NCI-H748 (cell line): ENCODE measurements around the gene LRRC9.
"Not testable (repeated sequence)": the region's sequence is repeated elsewhere in the genome, so short reads cannot be mapped to it uniquely, and the experiment has no call there.

ENCODE experiments used
- DNase-seq: peaks from one replicate; lab custom pipeline; 2025; ENCODE audit not compliant: unreplicated experiment; lab: John Stamatoyannopoulos, UW

LRRC9 gene

DNA sequence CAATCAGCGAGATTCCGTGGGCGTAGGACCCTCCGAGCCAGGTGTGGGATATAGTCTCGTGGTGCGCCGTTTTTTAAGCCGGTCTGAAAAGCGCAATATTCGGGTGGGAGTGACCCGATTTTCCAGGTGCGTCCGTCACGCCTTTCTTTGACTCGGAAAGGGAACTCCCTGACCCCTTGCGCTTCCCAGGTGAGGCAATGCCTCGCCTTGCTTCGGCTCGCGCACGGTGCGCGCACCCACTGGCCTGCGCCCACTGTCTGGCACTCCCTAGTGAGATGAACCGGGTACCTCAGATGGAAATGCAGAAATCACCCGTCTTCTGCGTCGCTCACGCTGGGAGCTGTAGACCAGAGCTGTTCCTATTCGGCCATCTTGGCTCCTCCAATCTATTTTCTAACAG is 32.2 kb downstream of the LRRC9 start:
- peak; percentile 26 for DNase-seq

GRCh38 chr14:59957890-59958289 is 37.9 kb downstream of the LRRC9 start:
- DNase-seq = not testable (repeated sequence)

- no peak for DNase-seq
These were observed 39.7 kb downstream of the LRRC9 start for GRCh38 chr14:59959668-59960067.

- no peak for DNase-seq
These were observed 41.6 kb downstream of the LRRC9 start for GRCh38 chr14:59961518-59962062.

DNA sequence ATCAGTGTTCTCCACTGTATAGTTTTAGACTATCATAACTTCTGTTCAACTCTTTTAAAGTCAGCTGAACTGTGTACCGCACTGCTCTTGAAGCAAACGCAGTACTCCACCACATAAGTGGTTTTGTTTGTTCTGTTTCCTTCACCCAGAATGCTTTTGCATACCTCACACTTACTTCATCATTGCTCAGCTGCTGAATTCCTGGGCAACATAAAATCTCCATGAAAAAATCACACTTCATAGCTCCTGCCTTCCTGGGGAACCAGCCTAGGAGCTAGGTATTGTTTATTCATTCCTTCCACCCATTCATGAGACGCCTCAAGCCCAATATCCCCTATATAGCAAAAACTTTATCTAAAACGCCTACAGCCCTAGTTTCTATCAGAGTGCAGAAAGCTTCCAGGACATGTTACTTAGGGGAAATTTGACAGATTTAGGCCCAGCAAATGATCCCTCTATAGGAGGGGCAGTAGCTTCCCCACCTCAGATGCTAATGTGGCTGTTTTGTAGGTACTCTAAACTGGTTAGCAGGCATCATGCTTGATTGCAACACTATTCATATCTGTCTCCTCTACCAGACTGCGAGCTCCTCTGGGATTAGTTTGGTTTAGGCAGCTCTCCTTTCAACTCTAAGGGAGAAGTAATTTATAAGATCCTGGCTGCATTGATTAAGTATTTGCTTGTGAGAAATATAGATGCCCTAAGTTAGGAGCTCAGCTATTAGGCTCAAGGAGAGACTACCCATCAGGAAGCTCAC is 44.5 kb downstream of the LRRC9 start:
- no peak for DNase-seq

DNA sequence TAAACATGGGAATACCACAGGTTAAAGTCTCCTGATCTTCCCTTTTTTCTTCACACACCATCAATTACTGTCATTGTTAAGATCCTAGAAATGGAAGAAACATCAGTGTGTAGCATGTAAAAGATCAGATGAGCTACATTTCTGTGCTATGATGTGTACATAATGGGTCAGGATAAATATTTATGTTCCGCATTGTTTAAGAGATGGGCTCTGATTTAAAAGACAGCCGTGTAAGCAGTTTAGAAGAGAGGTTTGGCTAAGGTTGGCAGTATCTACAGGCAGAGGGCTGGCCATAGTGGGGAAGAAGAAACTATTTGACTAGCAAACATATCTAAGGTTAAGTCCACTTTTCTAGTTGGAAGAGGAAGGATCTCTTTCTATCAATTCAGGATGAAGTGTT is 49.4 kb downstream of the LRRC9 start:
- DNase-seq = no peak

DNA sequence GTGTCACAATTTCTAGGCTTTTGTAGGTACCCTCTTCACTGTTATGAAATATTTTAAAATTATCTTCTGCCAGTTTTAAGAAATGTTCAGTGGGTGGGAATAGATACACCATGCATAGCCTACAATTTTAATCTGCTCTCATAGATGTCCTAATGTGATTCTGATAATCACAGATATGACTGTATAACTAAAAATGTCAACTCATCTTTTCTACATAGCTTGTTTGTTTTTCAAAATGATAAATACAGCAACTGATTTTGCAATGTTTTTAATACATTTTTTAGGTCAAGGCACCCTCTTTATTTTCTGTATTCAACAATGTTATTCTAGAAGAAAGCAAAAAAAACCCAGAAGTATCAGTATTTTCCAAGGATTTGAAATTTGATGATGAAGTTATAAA is 61.6 kb downstream of the LRRC9 start:
- DNase-seq = no peak

DNA sequence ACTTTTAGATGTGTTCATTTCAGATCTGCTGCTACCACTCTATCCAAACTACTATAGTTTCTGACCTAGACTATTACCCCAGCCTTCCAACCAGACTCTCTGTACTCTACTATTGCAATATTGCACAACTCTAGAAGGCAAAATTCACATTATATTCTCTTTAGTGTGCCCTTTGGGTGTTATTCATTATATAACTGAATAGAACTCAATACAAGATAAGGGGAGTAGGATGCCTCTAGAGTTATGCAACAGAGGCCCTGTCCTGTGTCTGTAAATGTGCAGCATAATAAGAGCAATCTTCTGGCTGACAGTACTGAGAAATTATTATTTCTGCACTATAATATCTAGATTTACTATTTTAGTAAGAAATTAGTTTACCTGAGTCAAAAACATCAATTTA is 63.1 kb downstream of the LRRC9 start:
- DNase-seq = no peak

GRCh38 chr14:59986556-59987059 is 66.7 kb downstream of the LRRC9 start:
- DNase-seq = no peak

DNA sequence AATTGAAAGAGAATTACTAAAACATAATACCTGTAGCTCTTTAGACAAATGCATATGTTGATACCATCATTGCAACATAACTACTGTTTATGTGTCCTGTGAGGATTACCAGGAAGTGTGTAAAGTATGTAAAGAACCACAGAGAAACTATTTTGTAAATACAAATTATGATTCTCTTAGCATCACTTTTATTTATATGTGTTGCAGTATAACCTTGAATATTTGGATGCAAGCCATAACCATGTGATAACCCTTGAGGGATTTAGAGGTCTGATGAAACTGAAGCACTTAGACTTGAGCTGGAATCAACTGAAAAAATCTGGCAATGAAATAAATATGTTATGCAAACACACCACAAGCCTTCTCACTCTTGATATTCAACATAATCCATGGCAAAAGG is 77.5 kb downstream of the LRRC9 start:
- no peak for DNase-seq

DNA sequence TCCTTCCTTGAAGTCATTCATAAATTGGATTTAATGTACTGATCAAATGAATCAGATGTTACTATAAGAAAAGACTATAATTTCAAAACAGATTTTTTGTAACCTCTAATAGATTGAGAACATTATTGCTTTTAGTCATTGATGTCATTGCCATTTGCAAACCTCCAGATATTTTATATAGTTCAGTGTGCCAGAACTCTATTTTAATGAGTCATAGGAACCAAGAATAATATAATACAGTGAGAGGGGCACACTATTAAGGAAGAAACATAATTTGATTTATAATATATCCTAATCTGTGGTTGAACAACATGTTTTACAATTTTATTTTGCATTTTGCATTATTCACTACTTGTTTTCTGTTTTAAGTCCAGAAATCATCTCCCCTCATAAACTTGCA is 78.0 kb downstream of the LRRC9 start:
- no peak for DNase-seq

- no peak for DNase-seq
These were observed 78.6 kb downstream of the LRRC9 start for GRCh38 chr14:59998564-59998963.

DNA sequence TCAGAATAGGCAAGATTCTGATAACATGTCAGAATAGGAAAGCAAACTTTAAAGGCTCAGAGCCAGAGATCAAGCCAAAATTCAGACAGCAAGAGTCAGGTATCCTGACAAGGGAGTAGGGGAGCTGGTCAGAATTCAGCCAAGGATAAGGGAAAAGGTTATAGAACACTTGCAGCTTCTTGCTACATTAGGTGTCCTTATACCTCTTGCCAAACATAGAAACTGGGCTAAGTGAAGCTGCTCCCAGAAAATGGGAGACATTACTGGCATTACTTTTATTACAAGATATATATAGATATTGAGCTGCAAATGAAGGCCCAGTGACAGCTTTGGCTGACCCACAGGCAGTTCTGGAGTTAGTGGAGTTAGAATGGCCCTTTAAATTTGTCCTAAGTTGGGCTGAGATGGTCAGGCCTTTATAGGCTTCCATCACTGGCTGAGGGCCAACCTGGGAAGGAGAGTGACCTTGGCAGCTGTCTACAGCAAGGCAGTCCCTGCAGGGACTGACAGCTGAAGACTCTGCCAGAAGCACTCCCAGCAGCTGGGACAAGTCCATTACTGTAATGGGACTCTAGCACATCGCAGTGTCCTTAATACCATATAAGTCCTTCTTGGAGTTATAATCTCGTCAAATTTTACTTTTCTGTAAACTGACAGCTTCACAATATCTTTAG is 83.0 kb downstream of the LRRC9 start:
- peak; percentile 6 for DNase-seq

GRCh38 chr14:60003991-60004390 is 84.0 kb downstream of the LRRC9 start:
- no peak for DNase-seq

DNA sequence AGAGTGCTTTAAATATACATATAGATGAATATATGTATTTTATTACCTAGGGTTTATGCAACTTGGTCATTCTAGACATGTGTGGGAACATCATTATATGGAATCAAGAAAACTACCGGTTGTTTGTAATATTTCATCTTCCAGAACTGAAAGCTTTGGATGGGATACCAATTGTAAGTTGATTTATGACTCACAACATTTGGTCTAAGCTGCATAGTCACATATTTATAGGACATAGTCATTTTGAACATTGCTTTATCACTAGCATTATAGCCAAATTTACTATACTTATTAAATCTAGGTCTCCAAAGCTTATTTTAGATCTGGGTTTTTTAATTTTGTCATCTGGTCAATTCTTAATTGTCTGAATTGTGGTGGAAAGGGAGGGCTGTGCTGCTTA is 88.1 kb downstream of the LRRC9 start:
- no peak for DNase-seq

GRCh38 chr14:60010263-60010662 is 90.3 kb downstream of the LRRC9 start:
- not testable (repeated sequence) for DNase-seq

DNA sequence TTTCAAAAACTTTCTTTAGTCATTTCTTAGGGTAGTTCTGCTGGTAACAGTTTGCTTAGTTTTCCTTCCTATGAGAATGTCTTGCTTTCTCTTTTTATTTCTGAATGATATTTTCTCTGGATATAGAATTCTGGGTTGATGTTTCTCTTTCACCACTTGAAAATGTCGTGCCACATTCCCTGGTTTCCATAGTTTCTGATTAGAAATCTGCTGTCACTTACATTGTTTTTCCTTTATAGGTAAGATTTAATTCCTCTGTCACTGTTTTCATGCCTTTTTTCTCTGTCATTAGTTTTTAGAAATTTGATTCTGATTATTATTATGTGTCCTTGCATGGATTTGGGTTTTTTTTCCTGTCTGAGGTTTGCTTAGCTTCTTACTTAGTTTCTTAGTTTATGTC is 94.5 kb downstream of the LRRC9 start:
- no peak for DNase-seq

- no peak for DNase-seq
These were observed 101.7 kb downstream of the LRRC9 start for GRCh38 chr14:60021619-60022018.

DNA sequence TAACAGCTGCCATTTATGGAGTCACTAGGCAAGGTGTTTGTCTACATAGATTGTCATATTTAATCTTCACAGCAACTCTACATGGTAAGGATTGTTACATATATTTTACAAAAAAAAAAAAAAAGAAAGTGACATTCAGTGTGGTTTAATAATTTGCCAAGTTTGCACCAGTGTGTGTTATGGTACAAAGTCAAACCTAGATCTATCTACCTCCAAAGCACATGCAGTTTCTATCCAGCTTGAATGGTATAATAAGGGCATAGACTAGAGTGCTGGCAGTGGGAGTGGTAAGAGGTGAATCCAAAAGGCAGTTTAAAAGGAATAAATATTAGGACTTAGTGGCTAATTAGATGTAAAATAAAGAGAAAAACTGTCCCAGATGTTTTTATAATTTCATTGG is 105.6 kb downstream of the LRRC9 start:
- DNase-seq = no peak

- no peak for DNase-seq
These were observed 115.2 kb downstream of the LRRC9 start for GRCh38 chr14:60035177-60035576.

DNA sequence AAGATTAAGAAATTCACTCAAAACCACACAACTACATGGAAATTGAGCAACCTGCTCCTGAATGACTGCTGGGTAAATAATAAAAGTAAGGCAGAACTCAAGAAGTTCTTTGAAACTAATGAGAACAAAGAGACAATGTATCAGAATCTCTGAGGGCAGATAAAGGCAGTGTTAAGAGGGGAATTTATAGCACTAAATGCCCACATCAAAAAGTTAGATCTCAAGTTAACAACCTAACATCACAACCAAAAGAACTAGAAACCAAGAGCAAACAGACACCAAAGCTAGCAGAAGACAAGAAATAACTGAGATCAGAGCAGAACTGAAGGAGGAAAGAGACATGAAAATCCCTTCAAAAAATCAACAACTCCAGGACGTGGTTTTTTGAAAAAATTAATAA is 128.0 kb downstream of the LRRC9 start:
- DNase-seq = not testable (repeated sequence)

GRCh38 chr14:60051721-60052221 is 131.8 kb downstream of the LRRC9 start:
- DNase-seq = no peak
